ENCODE data around the gene DUXA. TPM values are rescaled to one million over a fixed set of nuclear protein-coding genes. Genes with fewer than 3 reads are reported as not detected.

Gene DUXA
- total RNA-seq, 1 experiment from 2014 or later = not detected

DNA sequence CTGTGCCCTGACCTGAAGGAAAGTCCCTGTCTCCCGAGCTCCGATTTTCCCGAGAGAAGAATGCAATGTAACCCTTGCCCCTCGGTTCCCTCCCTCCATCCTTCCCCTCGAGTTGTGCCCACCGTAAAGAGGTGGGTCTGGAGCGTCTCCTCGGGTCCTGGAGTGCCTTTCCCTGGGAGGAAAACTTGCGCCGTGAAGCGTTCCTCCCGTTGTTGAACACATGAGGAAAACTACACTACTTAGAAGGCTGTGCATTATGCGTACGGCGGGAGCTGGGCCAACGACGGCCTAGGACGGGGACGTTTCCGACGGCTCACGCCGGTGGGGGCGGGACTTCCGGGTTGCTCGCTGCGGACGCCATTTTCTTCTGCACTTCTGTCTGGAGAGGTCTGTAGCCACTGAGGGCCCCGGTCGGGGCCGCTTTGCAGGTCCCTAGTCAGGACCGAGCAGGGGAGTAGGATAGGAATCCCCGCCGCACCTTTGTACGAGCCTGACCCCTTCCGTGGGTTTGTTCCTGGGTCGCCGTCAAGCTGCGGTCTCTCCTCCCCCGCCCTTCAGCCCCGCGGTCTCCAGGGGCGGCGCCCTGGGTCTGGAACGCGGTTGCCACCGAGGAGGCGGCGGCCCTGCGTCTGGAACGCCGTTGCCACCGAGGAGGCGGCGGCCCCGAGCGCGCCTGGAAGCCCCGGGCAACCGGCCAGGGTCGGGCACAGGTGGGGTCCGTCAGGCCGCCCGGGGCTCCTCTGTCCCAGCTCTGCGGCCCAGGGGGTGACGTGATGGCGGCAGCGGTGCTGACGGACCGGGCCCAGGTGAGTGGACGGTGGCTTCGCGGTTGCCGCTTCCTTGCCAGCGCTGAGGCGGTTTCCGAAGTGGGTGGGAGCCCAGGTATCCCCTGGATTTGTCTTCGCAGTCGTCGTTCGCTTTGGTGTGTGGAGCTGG lies 24.1 kb upstream of the DUXA start, which contains the start of gene ZNF264 (continued):
- TF ChIP-seq, protein P1, sequence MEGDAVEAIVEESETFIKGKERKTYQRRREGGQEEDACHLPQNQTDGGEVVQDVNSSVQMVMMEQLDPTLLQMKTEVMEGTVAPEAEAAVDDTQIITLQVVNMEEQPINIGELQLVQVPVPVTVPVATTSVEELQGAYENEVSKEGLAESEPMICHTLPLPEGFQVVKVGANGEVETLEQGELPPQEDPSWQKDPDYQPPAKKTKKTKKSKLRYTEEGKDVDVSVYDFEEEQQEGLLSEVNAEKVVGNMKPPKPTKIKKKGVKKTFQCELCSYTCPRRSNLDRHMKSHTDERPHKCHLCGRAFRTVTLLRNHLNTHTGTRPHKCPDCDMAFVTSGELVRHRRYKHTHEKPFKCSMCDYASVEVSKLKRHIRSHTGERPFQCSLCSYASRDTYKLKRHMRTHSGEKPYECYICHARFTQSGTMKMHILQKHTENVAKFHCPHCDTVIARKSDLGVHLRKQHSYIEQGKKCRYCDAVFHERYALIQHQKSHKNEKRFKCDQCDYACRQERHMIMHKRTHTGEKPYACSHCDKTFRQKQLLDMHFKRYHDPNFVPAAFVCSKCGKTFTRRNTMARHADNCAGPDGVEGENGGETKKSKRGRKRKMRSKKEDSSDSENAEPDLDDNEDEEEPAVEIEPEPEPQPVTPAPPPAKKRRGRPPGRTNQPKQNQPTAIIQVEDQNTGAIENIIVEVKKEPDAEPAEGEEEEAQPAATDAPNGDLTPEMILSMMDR (IDR thresholded peaks at IDR 0.05) = no peak
- TF ChIP-seq NR3C1 (CRISPR knock-in tag; conservative IDR thresholded peaks at IDR 0.05; ENCODE audit: low read depth) (no peak), ZNF121 (CRISPR knock-in tag; IDR thresholded peaks at IDR 0.05) (no peak), JUN (CRISPR knock-in tag; IDR thresholded peaks at IDR 0.05) (0 out of 2 replicates have a peak, but pooled peaks have one; percentile 16), GABPB1 (CRISPR knock-in tag; IDR thresholded peaks at IDR 0.05) (peak; percentile 12; the same call in 1 of the 2 replicates), ZNF416 (CRISPR knock-in tag; IDR thresholded peaks at IDR 0.05) (no peak), NFATC4 (CRISPR knock-in tag; IDR thresholded peaks at IDR 0.05) (no peak), EMX1 (CRISPR knock-in tag; IDR thresholded peaks at IDR 0.05) (no peak), NR2C2 (CRISPR knock-in tag; IDR thresholded peaks at IDR 0.05) (no peak), TP53 (CRISPR knock-in tag; IDR thresholded peaks at IDR 0.05) (no peak), SMAD4 (CRISPR knock-in tag; IDR thresholded peaks at IDR 0.05) (no peak), TCF7 (CRISPR knock-in tag; IDR thresholded peaks at IDR 0.05; ENCODE audit: low read depth) (no peak), TEAD4 (CRISPR knock-in tag; IDR thresholded peaks at IDR 0.05) (no peak), JAZF1 (CRISPR knock-in tag; IDR thresholded peaks at IDR 0.05) (no peak), FOXP1 (CRISPR knock-in tag; IDR thresholded peaks at IDR 0.05; ENCODE audit: borderline replicate concordance) (no peak), CREM (CRISPR knock-in tag; IDR thresholded peaks at IDR 0.05) (no peak; the same call in 1 of the 2 replicates), ZNF396 (CRISPR knock-in tag; IDR thresholded peaks at IDR 0.05; ENCODE audit: borderline replicate concordance) (no peak), ELF4 (CRISPR knock-in tag; IDR thresholded peaks at IDR 0.05; ENCODE audit: low read depth) (no peak), ZNF317 (CRISPR knock-in tag; IDR thresholded peaks at IDR 0.05; ENCODE audit: borderline replicate concordance, low read depth) (peak; percentile 60; the same call in 1 of the 2 replicates), ESRRA (CRISPR knock-in tag; IDR thresholded peaks at IDR 0.05; ENCODE audit: borderline replicate concordance) (no peak), NFE2L1 (CRISPR knock-in tag; IDR thresholded peaks at IDR 0.05) (no peak), ATF1 (CRISPR knock-in tag; IDR thresholded peaks at IDR 0.05) (0 out of 2 replicates have a peak, but pooled peaks have one; percentile 83), ZNF263 (CRISPR knock-in tag; IDR thresholded peaks at IDR 0.05; ENCODE audit: low read depth) (no peak)
- TF ChIP-seq, protein P2, sequence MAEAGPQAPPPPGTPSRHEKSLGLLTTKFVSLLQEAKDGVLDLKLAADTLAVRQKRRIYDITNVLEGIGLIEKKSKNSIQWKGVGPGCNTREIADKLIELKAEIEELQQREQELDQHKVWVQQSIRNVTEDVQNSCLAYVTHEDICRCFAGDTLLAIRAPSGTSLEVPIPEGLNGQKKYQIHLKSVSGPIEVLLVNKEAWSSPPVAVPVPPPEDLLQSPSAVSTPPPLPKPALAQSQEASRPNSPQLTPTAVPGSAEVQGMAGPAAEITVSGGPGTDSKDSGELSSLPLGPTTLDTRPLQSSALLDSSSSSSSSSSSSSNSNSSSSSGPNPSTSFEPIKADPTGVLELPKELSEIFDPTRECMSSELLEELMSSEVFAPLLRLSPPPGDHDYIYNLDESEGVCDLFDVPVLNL (CRISPR knock-in tag; IDR thresholded peaks at IDR 0.05; ENCODE audit: borderline replicate concordance, low read depth) = no peak
- TF ChIP-seq, protein P3, sequence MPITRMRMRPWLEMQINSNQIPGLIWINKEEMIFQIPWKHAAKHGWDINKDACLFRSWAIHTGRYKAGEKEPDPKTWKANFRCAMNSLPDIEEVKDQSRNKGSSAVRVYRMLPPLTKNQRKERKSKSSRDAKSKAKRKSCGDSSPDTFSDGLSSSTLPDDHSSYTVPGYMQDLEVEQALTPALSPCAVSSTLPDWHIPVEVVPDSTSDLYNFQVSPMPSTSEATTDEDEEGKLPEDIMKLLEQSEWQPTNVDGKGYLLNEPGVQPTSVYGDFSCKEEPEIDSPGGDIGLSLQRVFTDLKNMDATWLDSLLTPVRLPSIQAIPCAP (CRISPR knock-in tag; IDR thresholded peaks at IDR 0.05) = no peak
- TF ChIP-seq, protein P4, sequence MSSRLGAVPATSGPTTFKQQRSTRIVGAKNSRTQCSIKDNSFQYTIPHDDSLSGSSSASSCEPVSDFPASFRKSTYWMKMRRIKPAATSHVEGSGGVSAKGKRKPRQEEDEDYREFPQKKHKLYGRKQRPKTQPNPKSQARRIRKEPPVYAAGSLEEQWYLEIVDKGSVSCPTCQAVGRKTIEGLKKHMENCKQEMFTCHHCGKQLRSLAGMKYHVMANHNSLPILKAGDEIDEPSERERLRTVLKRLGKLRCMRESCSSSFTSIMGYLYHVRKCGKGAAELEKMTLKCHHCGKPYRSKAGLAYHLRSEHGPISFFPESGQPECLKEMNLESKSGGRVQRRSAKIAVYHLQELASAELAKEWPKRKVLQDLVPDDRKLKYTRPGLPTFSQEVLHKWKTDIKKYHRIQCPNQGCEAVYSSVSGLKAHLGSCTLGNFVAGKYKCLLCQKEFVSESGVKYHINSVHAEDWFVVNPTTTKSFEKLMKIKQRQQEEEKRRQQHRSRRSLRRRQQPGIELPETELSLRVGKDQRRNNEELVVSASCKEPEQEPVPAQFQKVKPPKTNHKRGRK (CRISPR knock-in tag; IDR thresholded peaks at IDR 0.05; ENCODE audit: borderline replicate concordance) = no peak
- TF ChIP-seq, protein P5, sequence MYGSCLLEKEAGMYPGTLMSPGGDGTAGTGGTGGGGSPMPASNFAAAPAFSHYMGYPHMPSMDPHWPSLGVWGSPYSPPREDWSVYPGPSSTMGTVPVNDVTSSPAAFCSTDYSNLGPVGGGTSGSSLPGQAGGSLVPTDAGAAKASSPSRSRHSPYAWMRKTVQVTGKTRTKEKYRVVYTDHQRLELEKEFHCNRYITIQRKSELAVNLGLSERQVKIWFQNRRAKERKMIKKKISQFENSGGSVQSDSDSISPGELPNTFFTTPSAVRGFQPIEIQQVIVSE (CRISPR knock-in tag; IDR thresholded peaks at IDR 0.05; ENCODE audit: borderline replicate concordance) = no peak
- TF ChIP-seq, protein P6, sequence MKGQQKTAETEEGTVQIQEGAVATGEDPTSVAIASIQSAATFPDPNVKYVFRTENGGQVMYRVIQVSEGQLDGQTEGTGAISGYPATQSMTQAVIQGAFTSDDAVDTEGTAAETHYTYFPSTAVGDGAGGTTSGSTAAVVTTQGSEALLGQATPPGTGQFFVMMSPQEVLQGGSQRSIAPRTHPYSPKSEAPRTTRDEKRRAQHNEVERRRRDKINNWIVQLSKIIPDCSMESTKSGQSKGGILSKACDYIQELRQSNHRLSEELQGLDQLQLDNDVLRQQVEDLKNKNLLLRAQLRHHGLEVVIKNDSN (CRISPR knock-in tag; IDR thresholded peaks at IDR 0.05) = no peak
- TF ChIP-seq, protein P7, sequence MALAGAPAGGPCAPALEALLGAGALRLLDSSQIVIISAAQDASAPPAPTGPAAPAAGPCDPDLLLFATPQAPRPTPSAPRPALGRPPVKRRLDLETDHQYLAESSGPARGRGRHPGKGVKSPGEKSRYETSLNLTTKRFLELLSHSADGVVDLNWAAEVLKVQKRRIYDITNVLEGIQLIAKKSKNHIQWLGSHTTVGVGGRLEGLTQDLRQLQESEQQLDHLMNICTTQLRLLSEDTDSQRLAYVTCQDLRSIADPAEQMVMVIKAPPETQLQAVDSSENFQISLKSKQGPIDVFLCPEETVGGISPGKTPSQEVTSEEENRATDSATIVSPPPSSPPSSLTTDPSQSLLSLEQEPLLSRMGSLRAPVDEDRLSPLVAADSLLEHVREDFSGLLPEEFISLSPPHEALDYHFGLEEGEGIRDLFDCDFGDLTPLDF (CRISPR knock-in tag; IDR thresholded peaks at IDR 0.05) = 0 out of 2 replicates have a peak, but pooled peaks have one; percentile 69
- TF ChIP-seq, protein P8, sequence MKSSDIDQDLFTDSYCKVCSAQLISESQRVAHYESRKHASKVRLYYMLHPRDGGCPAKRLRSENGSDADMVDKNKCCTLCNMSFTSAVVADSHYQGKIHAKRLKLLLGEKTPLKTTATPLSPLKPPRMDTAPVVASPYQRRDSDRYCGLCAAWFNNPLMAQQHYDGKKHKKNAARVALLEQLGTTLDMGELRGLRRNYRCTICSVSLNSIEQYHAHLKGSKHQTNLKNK (CRISPR knock-in tag; IDR thresholded peaks at IDR 0.05) = no peak
- TF ChIP-seq, protein P9, sequence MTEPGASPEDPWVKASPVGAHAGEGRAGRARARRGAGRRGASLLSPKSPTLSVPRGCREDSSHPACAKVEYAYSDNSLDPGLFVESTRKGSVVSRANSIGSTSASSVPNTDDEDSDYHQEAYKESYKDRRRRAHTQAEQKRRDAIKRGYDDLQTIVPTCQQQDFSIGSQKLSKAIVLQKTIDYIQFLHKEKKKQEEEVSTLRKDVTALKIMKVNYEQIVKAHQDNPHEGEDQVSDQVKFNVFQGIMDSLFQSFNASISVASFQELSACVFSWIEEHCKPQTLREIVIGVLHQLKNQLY (CRISPR knock-in tag; IDR thresholded peaks at IDR 0.05) = 0 out of 2 replicates have a peak, but pooled peaks have one; percentile 23
